Activated CD4-positive, alpha-beta T cell treated with anti-CD3 and anti-CD28 coated beads, Interleukin-2, amount 50 U/mL, for 24 hours (primary cell): ENCODE measurements around the gene STARD7.
"Not testable (repeated sequence)": the region's sequence is repeated elsewhere in the genome, so short reads cannot be mapped to it uniquely, and the experiment has no call there.

Source experiments
- DNase-seq, 2 donors: peaks; one replicate each; pipeline ENCODE4 v3.0.0-alpha.2; 2020; ENCODE audit warnings: low read depth in 1 of 2, low spot score in 1 of 2

STARD7 gene

GRCh38 chr2:96208143-96209010 is at the start of gene STARD7:
Gene STARD7, minus strand, starts transcription at chr2:96208827. Its CDS starts 393 bp downstream, at chr2:96208434.
- DNase-seq, result peak; percentile 91 to 96

DNA sequence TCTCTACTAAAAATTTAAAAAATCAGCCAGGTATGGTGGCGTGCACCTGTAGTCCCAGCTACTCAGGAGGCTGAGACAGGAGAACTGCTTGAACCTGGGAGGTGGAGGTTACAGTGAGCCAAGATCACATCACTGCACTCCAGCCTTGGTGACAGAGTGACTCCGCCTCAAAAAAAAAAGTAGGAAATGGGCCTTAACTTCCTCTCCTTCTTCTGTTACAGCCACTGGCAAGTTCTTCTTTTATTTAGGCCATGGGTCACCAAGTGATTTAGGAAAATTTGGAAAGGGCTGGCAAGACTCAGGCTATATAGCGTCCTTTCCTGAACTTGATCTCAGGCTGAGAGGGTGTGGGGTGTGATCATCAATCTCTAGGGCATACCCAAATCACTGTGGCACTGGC is 49.1 kb upstream of the STARD7 start:
- DNase-seq, result not testable (repeated sequence)

GRCh38 chr2:96256611-96257113 is 48.0 kb upstream of the STARD7 start:
- no peak for DNase-seq

- DNase-seq, result no peak
These were observed 45.9 kb upstream of the STARD7 start for GRCh38 chr2:96254571-96254970.

- no peak for DNase-seq
These were observed 44.4 kb upstream of the STARD7 start for GRCh38 chr2:96253006-96253405.

- no peak for DNase-seq
These were observed 43.9 kb upstream of the STARD7 start for GRCh38 chr2:96252526-96252925.

DNA sequence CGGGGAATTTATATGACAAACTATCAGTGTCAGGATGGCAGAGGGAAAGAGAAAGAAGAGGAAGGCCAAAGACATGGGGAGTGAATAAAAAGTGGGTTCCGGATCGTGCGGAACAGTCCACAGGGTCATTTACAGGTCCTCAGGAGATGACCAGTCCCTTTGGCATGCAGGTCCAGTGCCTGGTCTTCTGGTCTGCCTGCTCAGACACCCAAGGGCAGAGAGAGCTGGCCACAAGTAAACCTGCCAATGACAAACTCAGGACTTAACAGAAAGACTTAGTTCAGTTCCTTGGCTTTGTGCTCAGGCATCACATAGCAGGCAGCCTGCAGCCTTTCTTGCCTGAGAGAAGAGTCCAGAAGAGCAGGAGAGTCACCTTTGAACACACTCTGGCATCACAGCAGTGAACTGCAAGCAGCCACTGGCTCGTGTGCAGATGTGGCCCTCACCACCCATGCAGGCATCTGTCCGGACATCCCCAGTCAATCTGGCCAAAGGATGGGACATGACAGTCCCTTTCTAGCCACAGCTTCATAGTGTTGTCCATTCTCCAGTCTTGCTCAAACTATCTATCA is 43.2 kb upstream of the STARD7 start:
- DNase-seq, result no peak

GRCh38 chr2:96250188-96250587 is 41.6 kb upstream of the STARD7 start:
- no peak for DNase-seq

- no peak for DNase-seq
These were observed 41.0 kb upstream of the STARD7 start for GRCh38 chr2:96249654-96250053.

GRCh38 chr2:96248624-96249023 is 40.0 kb upstream of the STARD7 start:
- no peak for DNase-seq

DNA sequence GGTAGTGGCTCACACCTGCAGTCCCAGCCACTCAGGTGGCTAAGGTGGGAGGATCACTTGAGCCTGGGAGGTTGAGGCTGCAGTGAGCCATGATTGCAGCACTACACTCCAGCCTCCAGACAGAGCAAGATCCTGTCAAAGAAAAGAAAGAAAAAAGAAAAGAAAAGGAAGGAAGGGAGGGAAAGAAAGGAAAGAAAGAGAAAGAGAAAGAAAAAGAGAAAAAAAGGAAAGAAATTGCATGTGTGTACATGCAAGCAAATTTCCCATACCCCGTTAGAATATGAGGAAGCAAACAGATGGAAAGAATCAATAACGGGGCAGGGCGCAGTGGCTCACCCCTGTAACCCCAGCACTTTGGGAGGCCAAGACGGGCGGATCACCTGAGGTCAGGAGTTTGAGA is 39.3 kb upstream of the STARD7 start:
- DNase-seq, result no peak

- no peak for DNase-seq
These were observed 38.4 kb upstream of the STARD7 start for GRCh38 chr2:96247009-96247408.

- no peak for DNase-seq
These were observed 37.2 kb upstream of the STARD7 start for GRCh38 chr2:96245609-96246390.

GRCh38 chr2:96243843-96244242 is 35.2 kb upstream of the STARD7 start:
- DNase-seq, result no peak

GRCh38 chr2:96241900-96242611 is 33.4 kb upstream of the STARD7 start:
- DNase-seq, result peak in 1 of 2 donors; percentile 40

- DNase-seq, result no peak
These were observed 32.6 kb upstream of the STARD7 start for GRCh38 chr2:96241227-96241626.

DNA sequence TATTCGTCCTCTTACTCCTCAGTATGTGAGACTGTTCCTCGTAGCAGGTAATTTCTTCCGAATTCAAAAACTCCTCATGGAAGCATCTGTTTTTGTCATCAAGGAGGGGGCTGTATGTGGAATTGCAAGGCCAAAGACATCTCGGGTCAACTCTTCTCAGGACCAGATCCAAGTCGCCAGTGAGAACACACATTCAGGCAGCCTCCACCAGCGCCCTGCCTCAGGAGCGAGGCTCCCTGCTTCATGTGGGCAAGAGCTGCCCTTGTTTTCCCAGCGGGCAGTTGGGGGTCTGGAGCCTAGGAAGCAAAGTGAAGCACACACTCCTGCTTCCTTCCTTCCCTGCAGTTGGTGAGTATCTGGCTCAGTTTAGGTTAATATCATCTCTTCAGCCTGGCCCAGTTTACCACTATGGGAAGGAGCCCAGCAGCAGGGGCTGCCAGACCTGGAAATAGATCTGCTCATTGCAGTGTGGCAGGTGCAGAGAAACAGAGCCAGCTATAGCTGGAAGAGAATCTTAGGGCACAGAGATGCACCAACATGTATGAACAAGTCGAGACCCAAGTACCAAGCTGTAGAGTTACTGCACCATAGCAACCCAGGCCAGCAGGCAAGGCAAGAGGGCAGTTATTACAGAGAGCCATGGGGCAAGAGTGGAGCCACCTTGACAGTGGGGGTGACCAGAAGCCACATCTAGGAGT is 31.9 kb upstream of the STARD7 start:
- no peak for DNase-seq

DNA sequence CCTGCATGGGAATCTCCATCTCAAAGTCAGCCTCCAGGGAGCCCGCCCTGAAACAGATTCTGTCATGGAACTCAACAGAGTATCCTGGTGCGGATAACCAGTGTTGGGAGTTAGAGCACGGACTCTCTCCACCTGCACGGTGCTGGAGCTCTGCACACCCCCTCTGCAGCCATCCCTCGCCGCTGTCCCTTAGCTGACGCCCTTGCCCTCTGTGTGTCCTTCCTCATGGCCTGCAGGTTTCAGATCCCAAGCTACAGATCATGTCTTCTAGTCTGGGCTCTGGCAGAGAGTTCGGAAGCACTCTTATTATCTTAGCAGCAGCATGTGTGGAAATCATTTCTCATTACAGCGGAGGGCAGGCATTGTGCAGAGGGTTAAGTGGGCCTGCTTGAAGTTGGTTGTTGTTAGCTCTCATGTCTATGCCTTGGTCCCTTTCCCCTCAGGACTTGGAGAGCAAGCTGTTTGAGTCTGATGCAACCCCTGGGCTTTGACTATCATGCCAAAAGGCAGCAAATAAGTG is 31.2 kb upstream of the STARD7 start:
- DNase-seq, result no peak

DNA sequence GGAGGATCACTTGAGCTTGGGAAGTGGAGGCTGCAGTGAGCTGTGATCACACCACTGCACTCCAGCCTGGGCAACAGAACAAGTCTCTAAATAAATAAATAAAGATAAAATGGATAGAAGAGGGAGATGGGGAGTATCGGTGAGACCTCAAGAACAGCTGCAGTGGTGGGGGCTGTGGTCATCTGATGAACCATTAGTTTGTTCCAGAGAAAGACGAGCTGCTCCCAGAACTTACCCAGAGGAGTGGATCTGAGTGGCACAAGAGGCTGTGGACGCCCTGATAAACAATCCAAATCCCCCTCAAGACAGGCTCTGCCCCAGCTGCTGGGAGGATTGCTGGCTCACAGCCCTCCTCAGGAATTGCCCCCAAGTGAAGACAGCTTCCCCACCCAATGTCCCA is 30.5 kb upstream of the STARD7 start:
- DNase-seq, result no peak

DNA sequence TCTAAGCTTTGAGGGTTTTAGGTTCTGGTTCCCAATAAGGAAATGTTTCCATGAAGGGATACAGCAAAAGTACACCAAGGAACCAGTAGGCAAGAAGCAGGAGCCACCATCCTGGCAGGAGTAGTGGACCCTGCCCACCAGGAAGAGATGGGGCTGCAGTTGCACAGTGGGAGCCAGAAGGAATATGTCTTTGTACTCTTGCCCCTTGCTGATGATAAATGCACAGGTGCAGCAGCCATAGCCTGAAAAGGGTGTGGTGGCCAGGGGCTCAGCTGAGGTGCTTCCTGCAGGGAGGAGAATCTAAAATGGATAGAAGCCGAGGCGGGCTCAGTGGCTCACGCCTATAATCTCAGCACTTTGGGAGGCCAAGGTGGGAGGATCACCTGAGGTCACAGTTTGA is 29.6 kb upstream of the STARD7 start:
- DNase-seq, result no peak
